Upper lobe of right lung (tissue), 1 donor: ENCODE measurements around the gene BHLHE41. TPM values are rescaled to one million over a fixed set of nuclear protein-coding genes. Genes with fewer than 3 reads are reported as not detected.

ENCODE experiments used
- ATAC-seq: fragments of 200-7000 bp; cut with Tn5 transposase; one replicate; pipeline ENCODE4 v1.9.1; 2020; ENCODE audit warnings: mild to moderate bottlenecking, moderate library complexity
- DNase-seq: peaks from one replicate; pipeline ENCODE4 v3.0.0-alpha.2; 2020
- H3K27ac ChIP-seq: fragments of 200-600 bp; one replicate; pipeline ENCODE4 v1.8.0; 2022
- H3K27me3 ChIP-seq: fragments of 200-600 bp; one replicate; pipeline ENCODE4 v1.8.0; 2022; ENCODE audit warnings: mild to moderate bottlenecking
- H3K36me3 ChIP-seq: fragments of 200-600 bp; one replicate; pipeline ENCODE4 v1.8.0; 2022
- H3K4me1 ChIP-seq: fragments of 200-600 bp; one replicate; pipeline ENCODE4 v1.8.0; 2022
- H3K4me3 ChIP-seq: fragments of 200-600 bp; one replicate; pipeline ENCODE4 v1.8.0; 2022; ENCODE audit warnings: mild to moderate bottlenecking
- H3K9me3 ChIP-seq: fragments of 200-600 bp; one replicate; pipeline ENCODE4 v1.8.0; 2022
- intact Hi-C: fragments of 100-400 bp; cut with DNase I; formaldehyde crosslinking; loops from one replicate; pipeline ENCODE4 v1.11.0; 2022
- total RNA-seq: library from RNA; stranded (reverse); fragmentation: NEBNext Ultra II Directional; extraction: Animal tissue kit (Norgen Biotek cat#: 25700); gene quantifications from one replicate; pipeline ENCODE4 v1.2.1, GENCODE V29; 2021
- TF ChIP-seq, protein P1 (sequence below): fragments of 200-600 bp; IDR thresholded peaks from one replicate; pipeline ENCODE4 v1.8.0; 2022; ENCODE audit warnings: antibody characterized with exemption
- donor health status: DM: no; HTN: yes; CAD: no; lungs with severe emphysema.

BHLHE41 gene
- total RNA-seq, 1 donor from 2014 or later: 104 TPM

DNA sequence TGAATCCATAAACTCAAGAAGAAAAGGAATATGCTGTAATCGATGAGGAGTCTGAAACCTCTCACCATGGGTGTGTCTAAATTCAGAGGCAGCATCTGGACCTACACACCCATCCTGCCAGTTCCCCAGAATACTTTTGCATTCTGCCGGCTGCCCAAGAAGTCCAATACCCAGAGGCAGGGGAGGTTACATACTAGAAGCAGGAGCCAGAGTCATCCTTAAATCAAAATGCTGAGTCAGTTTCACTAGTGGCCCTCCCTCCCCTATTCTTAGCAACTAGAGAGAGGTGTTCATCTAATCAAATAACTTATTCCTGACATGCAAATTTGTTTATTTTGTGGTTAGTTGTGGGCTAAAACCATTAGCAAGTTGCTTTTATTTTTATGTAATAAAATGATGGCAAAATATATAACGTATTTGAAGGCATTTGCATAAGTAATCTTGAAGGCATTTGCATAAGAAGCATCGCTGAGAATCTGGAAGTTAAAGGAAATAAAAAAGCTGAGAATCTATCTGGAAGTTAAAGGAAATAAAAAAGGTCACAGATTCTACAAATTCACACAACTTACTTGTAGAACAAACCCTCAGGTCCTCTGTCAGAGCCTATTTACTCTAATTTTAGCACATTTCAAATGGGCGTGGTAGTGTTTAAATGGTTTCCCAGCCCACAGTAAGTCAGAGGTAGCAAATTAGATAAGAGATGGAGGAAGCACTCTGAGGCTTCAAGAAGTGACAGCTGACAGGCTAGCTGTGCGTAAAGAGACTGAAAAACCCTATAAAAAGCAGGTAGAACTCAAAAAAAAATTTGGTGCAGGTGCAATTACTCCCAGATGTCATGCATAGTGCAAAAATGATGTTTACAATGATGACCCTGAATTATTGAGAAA is 7.8 kb downstream of the BHLHE41 start:
- no peak overlapping the region for H3K27ac ChIP-seq
- intact Hi-C loops: no loop called here
- no peak for ATAC-seq
- DNase-seq: no peak
- peaks cover 6% of the 10 kb centered on the region for H3K4me1 ChIP-seq
- peaks cover 30% of the 10 kb centered on the region for H3K27me3 ChIP-seq
- TF ChIP-seq, protein P1, sequence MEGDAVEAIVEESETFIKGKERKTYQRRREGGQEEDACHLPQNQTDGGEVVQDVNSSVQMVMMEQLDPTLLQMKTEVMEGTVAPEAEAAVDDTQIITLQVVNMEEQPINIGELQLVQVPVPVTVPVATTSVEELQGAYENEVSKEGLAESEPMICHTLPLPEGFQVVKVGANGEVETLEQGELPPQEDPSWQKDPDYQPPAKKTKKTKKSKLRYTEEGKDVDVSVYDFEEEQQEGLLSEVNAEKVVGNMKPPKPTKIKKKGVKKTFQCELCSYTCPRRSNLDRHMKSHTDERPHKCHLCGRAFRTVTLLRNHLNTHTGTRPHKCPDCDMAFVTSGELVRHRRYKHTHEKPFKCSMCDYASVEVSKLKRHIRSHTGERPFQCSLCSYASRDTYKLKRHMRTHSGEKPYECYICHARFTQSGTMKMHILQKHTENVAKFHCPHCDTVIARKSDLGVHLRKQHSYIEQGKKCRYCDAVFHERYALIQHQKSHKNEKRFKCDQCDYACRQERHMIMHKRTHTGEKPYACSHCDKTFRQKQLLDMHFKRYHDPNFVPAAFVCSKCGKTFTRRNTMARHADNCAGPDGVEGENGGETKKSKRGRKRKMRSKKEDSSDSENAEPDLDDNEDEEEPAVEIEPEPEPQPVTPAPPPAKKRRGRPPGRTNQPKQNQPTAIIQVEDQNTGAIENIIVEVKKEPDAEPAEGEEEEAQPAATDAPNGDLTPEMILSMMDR: no peak
- H3K9me3 ChIP-seq: no peaks in the 10 kb centered on the region
- no peaks in the 10 kb centered on the region for H3K36me3 ChIP-seq
- H3K4me3 ChIP-seq: no peak overlapping the region

DNA sequence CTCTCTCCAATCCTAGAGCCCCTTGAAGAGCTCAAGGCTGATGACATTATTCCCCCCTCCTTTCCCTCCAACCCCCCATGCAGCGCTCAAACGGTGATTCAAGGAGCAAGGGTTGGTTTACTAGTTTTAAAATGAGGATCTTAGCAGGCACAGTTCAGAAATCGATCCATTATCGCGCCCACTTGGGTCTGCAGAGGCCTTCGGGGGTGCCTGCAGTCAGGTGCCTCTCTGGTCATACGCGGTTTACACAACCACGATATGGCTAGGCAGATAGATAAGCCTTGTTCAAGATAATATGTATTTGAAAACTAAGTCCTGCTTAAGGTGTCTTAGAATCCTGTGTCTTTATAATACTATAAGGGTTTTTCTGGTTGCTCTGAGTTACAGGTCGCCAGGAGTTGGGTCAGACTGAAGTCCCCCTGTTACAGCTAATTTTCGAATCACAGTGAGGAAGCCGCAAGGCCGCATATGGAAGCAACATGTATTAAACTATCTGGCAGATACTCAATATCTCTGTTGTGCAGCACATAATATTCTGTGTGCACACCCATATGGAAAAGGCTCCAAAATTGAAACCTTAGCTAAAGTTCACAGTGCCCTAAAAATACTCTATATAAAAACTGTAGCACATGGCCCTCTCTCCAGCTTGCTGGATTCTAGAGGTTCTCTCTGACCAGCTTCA is 10.0 kb downstream of the BHLHE41 start:
- peaks cover 11% of the 10 kb centered on the region for H3K27me3 ChIP-seq
- H3K4me3 ChIP-seq: peak overlapping the region; percentile 59
- intact Hi-C loops: no loop called here
- no peak for ATAC-seq
- TF ChIP-seq, protein P1: no peak
- H3K27ac ChIP-seq: peak overlapping the region; percentile 88
- H3K9me3 ChIP-seq: no peaks in the 10 kb centered on the region
- H3K36me3 ChIP-seq: no peaks in the 10 kb centered on the region
- H3K4me1 ChIP-seq: peaks cover 6% of the 10 kb centered on the region
- DNase-seq: no peak

DNA sequence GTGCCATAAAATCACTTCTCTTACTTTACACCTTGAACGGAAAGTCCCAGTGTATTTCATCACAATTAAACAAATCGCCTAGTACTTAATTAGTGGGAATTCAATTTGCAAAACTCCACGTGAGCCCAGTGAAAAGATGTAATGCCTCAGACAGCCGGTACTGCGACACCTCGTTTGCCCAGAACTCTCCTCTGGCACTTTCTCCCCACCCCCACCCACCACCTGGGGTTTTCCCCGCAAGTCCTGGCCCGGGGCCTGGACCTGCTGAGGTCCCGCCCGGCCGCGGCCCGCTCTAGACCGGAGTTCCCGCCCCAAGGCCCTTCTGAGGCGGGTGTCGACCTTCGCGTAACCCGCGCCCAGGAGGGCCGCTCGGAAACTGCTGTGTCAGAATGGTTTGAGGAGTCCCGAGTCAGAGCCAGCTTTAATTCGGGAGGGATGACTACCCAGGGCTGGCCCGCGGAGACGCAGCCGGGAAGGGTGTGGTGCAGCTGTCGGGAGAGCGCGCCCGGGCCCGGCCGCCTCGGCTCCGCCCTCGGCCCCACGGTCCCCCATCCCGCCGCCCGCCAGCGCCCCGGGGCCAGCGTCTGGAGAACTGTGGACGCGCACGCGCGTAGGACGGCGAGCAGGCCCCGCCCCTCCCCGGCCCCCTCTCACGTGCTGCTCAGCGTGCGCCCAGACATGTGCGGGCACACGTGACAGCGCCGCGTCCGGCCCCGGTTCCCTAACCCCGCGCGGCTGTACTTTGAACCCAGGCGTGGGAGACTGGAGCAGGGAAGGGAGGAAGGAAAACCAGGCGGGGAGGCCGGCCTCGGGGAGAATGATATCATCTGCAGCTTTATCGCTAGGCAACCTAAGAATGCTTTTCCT is 10.8 kb downstream of the BHLHE41 start:
- peak overlapping the region; percentile 59 for H3K4me3 ChIP-seq
- H3K36me3 ChIP-seq: no peaks in the 10 kb centered on the region
- H3K27me3 ChIP-seq: peaks cover 6% of the 10 kb centered on the region
- ATAC-seq (peak; percentile 95), DNase-seq (peak; percentile 97)
- H3K9me3 ChIP-seq: no peaks in the 10 kb centered on the region
- peak overlapping the region; percentile 88 for H3K27ac ChIP-seq
- intact Hi-C loops: no loop called here
- peaks cover 6% of the 10 kb centered on the region for H3K4me1 ChIP-seq
- TF ChIP-seq, protein P1: peak; percentile 33

- Histone ChIP-seq H3K27me3 (peaks cover 4% of the 10 kb centered on the region), H3K4me1 (peaks cover 6% of the 10 kb centered on the region), H3K4me3 (peak overlapping the region; percentile 59), H3K9me3 (no peaks in the 10 kb centered on the region), H3K27ac (peak overlapping the region; percentile 88), H3K36me3 (no peaks in the 10 kb centered on the region)
- intact Hi-C loops: no loop called here
- ATAC-seq (peak; percentile 6), DNase-seq (no peak)
- TF ChIP-seq, protein P1: no peak
These were observed 11.6 kb downstream of the BHLHE41 start for GRCh38 chr12:26113181-26113654.

- Histone ChIP-seq H3K27ac (no peak overlapping the region), H3K4me3 (no peak overlapping the region), H3K27me3 (no peaks in the 10 kb centered on the region), H3K4me1 (peaks cover 6% of the 10 kb centered on the region), H3K9me3 (no peaks in the 10 kb centered on the region), H3K36me3 (no peaks in the 10 kb centered on the region)
- DNase-seq (no peak), ATAC-seq (no peak)
- intact Hi-C loops: no loop called here
- TF ChIP-seq, protein P1: no peak
These were observed 12.1 kb downstream of the BHLHE41 start for GRCh38 chr12:26112703-26113147.
